Stimulated activated CD4-positive, alpha-beta T cell treated with anti-CD3 and anti-CD28 coated beads, Interleukin-12 subunit alpha, Interleukin-12 subunit beta, amount 100 ng/mL, for 48 hours (primary cell): ENCODE data around the gene MLNR.

Experiments used
- DNase-seq, 3 donors: peaks; one replicate each; pipeline ENCODE4 v3.0.0-alpha.2; 2020; ENCODE audit warnings: low read depth in 2 of 3, low spot score in 1 of 3

The MLNR gene

DNA sequence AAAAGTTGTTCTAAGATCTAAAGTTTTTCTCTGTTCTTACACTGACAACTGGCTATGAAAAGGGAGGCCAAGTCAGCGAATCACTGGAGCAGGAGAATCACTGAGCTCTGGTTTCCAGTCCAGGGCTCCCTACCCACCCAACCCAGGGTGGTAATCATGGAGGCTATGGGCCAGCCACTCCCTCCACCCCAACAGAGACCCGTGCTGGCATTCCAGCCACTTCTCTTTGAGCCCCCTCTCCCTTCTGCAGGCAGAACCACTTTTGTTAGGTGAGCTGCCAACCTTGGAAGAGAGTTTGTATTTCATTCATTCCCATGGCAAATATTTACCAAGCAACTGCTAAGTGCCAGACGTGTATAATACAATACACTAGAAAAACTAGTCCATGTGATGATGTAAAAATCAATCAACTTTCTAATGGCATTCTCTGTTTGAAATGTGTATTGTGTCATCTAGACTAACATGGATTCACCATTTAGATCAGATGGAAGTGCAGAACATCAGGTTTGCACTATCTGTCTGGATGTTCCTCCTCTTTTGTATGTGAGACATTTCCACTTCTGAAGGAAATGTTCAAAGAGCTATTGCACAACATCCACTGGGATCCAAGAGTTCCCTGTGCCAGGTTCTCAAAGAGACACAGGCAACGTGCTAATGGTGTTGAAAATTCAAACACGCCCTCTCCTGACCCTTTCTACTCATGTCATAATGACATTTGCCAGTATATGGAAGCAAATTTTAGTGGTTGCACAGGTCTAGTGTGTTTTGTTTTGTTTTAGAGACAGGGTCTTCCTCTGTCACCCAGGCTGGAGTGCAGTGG is 5.3 kb downstream of the MLNR start:
- DNase-seq: no peak

DNA sequence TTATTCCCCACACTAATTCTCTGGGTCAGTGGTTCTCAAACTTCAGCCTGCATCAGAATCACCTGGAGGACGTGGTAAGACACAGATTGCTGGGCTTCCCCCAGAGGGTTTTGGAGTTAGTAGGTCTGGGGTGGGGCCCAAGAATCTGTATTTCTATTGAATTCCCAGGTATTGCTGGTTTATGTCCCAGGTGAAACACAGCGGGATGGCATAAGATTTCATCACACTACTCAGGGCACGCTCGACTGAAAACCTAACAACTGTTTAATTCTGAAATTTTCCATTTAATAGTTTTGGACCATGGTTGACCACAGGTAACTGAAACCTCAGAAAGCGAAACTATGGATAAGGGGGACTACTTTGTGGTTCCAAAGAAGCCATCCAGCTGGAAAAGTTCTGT is 6.5 kb downstream of the MLNR start:
- no peak for DNase-seq

- DNase-seq: no peak
These were observed 14.6 kb downstream of the MLNR start for GRCh38 chr13:49234741-49235140.

- DNase-seq: no peak
These were observed 15.8 kb downstream of the MLNR start for GRCh38 chr13:49235856-49236431.

DNA sequence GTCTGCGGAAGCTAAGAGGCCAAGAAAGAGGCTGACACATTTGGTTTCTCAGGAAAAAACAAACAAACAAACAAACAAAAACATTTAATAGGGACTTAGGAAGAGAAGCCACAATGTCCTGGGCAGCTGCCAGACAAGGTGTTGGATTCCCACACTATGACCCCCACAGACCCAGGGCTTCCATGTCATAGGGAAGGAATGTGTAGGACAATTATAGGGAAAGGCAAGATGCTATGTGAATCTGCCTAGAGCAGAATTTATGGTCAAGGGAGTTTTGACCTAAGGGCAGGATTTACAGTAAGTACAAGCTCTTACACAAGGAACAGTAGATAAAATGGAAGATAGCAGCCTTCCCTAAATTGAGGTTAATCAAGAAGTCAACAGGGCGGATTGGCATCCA is 18.5 kb downstream of the MLNR start:
- DNase-seq: no peak

- peak in 1 of 3 donors; percentile 24 for DNase-seq
These were observed 19.9 kb downstream of the MLNR start for GRCh38 chr13:49240017-49240416.

GRCh38 chr13:49241296-49241695 is 21.2 kb downstream of the MLNR start:
- DNase-seq: no peak

- no peak for DNase-seq
These were observed 25.0 kb downstream of the MLNR start for GRCh38 chr13:49245101-49245500.

GRCh38 chr13:49246850-49247642 is 26.9 kb downstream of the MLNR start:
- no peak for DNase-seq

DNA sequence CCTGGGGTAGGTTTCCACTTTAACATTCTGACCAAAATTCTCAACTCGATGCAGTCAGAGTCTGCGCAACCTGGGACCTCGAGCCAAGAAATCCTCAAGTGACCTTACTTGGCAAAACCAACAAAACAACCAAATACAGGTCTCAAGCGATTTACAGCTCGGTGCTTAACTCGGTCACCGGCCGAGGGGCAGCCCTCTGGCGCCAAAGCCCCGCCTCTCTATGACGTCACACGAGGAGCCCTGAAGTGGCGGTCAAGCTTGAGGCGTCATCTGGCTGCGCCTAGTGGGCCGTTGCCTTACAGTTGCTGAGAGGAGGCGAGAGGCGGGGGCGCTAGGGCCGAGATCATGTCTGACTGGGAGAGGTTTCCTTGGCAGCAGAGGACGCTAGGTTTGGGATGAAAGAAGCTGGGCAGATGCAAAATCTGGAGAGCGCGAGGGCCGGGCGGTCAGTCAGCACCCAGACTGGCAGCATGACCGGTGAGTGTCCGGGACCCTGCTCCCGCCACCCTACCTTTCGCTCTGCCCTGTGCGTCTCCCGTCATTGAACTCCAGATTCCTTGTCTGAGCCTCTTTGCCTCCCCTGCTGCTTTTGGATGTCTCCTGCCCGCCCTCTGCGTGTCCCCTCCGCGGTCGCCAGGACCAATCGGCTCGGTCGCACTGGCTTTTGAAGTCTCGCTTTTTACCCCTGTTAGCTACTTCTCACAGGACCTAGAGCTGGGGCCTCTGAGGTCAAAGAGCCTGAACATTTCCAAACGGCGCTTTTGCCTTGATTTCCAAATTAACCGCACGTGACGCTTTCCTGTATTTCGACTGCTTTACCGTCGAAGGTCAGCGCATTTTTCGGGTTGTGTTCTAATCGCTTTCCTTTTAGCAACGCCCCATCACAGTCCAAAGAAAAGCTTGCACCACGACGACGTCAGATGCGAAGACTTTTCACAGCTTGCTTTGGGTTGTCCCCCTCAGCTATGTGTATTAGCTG is 27.8 kb downstream of the MLNR start, which contains the start of gene CDADC1:
Gene CDADC1 (plus strand): TSS at position 283 of the 979 bp plus-strand sequence. CDS start 113 bp downstream, at position 396.
- peak; percentile 87 to 96 (median 95) for DNase-seq

- DNase-seq: no peak
These were observed 28.5 kb downstream of the MLNR start for GRCh38 chr13:49248622-49249002.

DNA sequence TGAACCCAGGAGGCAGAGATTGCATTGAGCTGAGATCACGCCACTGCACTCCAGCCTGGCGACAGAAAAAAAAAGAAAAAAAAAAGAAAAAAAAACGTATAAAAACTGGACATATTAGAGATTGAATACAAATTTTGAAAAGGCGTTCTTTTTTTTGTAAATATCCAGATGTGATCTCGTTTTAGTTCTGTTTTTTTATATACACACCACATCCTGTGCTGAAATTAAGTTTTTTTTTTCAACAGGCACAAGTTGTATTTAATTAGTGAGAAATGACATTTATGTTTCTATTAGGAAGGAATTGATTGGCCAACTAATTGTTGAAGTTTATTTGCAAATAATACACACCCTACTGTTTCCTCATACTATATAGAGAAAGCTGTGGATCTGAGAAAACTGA is 31.2 kb downstream of the MLNR start:
- no peak for DNase-seq

GRCh38 chr13:49253310-49253709 is 33.2 kb downstream of the MLNR start:
- DNase-seq: no peak

GRCh38 chr13:49254007-49254406 is 33.9 kb downstream of the MLNR start:
- DNase-seq: no peak

DNA sequence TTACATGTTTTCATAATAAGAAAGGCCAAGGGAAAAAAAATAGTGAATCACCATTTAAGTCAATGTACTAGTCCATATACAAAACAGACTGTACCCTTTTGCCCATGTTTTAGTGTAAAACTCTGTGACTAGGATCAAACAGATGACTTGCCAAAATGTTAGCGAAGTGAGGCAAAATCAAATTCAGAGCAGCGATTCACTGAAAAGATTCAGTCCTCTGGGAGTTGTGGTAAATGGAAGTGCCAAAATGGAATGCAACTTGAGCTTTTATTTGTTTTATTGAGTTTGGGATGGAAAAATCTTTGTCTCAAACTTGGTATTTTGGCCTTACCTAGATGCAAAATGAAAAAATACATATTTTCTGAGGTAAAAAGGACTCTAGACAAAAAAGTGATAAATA is 36.7 kb downstream of the MLNR start:
- no peak for DNase-seq

DNA sequence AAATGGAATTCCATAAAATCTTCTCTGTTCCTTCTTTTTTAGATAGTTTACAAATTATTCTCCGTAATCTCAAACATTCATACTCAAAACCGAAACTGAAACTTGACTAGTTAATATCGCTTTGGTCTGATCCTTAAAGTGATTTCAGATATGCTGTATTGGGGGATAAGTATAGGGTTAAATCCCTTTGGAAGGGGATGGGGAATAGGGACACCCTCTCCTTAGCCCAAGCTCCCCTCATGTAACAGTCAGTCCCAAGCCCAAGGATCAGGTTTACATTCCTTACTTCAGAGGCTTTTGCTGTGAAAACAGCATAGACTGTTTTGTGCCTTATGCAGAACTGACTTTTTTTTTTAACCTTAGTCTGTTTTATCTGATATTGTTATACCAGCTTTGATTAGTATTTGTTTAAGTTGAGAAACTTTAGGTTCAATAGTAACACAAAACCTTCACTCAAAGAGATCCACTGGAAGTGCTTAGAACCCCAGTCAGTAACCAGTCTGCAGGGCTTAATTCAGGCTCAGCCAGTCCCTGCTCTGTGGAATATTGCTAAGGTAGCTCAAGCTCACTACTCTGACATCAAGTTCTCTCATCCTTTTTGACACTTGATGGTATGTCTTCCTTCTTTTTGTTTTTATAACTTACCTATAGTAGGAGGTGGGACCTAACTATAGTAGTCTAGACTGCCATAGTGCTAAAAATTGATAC is 38.1 kb downstream of the MLNR start:
- no peak for DNase-seq

- DNase-seq: no peak
These were observed 39.4 kb downstream of the MLNR start for GRCh38 chr13:49259586-49259985.

- no peak for DNase-seq
These were observed 42.5 kb downstream of the MLNR start for GRCh38 chr13:49262634-49263033.

GRCh38 chr13:49265822-49266221 is 45.7 kb downstream of the MLNR start:
- DNase-seq: no peak

DNA sequence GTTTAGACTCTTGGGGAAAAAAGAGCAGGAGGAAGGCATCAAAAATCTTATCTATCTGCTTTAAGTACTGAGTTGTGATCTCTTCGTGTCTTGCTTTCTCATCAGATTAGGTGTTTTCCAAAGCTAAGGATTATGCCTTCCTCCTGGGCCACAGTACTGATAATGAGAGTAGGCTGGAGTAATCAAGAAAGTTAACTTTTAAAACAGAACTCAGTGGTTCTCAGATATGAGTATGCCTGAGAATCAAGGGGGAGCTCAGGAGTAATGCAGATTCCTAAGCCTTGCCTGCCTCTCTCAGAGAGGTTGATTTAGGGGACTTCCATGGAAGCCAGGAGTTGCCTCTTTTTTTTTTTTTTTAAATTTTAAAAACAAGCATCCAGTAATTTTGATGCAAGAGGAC is 51.1 kb downstream of the MLNR start:
- DNase-seq: no peak
